ENCODE data around the gene POMT2.

POMT2 gene

GRCh38 chr14:77264466-77265186 is 56.1 kb downstream of the POMT2 start:
- DNase-seq, result no peak

DNA sequence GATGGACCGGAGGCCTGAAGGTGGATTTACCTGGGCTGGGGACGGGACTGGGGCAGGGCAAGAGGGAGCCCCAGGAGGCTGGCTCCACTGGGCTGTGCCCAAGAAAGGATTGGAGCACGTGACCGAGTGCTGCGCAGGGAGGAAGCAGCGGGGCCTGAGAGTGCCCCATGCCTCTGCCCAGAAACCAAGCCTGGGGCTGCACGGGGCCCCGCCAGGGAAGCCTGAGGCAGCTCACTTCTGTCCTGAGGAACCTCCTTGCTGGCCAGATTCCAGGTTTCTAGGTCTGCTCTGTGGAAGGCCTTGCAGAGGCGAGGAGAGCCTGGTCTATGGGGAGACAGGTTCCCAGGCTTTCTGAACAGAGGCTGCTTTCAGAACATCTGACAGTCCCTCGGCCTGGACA is 60.1 kb downstream of the POMT2 start:
- no peak for DNase-seq

- DNase-seq, result no peak
Observed at GRCh38 chr14:77260199-77260598, 60.5 kb downstream of the POMT2 start.

DNA sequence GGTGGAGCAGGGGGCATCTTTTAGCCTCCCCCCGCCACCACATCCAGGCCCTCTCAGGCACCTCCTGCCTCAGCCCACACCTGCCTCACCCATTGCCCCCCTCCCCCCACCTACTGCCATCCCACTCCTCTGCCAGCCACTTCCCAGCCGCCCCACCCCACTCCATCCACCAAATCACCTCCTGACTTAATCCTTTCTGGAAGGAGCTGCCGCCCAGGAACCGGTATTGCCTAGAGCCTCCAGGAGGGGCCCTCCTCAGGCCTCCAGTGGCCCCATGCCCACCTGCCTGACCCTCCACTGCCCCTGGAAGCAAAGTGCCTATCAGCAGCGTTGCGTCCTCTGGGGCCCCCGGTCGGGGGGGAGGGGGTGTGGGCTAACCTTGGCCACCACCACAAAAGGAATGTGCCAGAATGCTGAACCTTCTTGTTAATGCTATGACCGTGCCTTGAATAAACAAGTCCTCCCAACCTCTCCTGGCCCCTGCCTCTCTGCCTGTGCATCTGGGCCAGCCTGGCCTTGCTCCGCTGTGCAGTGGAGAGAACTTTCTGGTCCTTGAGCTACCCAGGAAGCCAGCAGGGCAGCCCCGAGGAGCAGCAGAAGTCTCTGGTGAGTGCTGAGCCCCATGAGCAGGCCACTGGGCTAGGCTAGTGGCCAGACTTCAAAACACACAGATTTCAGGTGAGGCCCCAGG is 61.5 kb downstream of the POMT2 start:
- DNase-seq, result no peak

- DNase-seq, result no peak
Observed at GRCh38 chr14:77258566-77258965, 62.1 kb downstream of the POMT2 start.

DNA sequence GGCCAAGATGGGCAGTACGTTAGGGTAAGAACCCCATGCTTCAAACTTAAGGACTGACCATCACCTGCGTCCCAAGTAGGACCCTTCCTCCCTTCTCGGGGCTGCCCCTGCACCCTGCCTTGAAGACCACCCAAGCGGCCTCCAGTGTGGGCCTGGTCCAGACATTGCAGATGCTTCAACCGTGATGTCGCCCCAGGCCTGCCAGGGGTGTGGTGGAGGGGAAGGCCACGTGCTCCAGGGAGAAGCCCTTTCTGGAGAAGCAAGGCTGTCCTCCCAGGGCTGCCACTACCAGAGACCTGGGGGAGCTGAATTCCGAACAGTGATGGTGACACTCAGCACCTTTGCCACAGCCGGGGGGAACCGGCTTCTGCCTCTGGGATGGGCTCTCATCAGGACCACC is 63.0 kb downstream of the POMT2 start:
- DNase-seq, result no peak

DNA sequence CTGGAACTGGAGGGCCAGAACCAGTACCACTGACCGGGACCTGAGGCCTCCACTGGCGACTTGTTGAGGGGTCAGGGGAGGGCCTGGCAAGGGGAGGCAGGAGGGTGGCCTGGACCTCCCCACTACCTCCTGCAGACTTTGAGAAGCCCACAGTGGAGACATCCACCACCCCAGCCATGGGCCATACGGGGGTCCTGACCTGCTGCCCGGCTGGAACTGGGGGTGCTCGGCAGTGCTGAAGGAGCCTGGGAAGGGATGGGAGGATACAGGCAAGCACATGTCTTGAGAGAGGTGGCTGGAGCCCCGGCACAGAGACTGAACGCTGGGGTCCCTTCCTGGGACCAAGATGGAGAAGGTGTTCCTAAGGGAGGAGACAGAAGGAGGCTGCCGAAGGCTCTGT is 64.0 kb downstream of the POMT2 start:
- no peak for DNase-seq

- no peak for DNase-seq
Observed at GRCh38 chr14:77253333-77254190, 67.1 kb downstream of the POMT2 start.

DNA sequence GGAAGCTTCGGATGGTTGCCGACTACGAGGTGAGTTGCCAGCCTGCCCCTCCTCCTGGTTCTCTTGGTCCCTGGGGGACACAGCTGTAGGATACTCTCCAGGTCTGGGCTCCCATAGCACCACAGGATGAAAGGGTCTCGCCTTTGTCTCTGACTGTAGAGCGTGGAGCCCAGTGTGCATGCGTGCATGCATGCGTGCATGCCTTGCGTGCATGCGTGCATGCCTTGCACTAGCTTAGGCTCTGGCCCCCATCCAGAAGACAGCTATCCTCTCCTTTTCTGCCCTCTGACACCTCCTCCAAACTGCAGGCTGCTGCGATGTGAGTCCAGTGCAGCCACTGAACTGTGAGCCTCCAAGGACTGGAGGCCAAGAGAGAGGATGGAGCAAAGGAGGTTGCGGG is 68.8 kb downstream of the POMT2 start:
- no peak for DNase-seq

DNA sequence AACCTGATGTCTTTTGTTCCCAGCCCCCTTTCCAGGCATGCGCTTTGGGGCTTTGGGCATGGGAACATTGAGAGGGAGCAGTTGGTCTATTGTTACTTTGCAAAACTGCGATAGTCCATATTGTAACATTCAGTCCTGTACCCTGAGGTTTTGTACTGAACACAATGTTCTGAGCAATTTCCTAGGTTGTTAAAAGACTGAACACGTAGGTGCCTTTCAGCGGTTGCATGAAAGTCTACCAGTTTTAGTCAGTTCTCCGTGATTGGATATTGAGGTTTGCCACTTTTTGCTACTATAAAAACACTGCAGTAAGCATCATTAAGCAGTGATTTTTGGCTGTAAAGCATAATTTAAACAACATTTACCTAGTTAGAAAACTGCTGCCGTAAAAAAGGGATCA is 69.8 kb downstream of the POMT2 start:
- DNase-seq, result no peak

DNA sequence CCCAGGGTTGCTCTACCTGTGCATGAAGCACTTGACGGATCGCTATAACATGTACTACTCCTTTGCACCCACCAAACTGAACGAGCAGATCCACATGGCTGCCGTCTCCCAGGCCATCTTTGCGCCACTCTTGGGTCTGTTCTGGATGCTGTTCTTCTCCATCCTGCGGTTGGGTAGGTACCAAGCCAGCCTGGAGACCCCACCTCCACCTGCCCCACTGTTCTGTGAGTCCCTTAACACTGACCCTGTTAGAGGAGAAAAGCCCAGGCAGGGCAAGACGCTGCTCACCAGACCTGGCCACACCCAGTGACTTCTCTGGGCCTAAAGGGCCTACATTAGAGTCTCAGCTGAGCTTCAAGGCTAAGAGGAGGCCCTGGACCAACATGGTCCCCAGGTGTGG is 71.4 kb downstream of the POMT2 start:
- no peak for DNase-seq

GRCh38 chr14:77248666-77249065 is 72.0 kb downstream of the POMT2 start:
- no peak for DNase-seq

DNA sequence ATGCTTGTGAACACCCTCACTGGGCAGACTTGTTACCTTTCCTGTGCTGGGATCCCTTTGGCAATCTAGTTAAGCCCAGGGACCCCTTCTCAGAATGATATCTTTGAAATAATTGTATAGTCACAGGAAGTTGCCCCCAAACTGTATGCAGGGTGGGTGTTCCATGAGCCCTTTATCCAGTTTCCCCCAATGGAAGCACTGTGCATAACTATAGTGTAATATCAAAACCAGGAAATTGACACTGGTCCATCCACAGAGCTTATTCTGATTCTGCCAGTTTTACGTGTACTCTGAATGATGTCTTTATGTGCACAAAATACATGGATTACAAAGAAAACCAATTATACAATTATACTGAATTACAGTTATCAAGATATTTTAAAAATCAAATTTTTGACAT is 73.9 kb downstream of the POMT2 start:
- DNase-seq, result no peak

DNA sequence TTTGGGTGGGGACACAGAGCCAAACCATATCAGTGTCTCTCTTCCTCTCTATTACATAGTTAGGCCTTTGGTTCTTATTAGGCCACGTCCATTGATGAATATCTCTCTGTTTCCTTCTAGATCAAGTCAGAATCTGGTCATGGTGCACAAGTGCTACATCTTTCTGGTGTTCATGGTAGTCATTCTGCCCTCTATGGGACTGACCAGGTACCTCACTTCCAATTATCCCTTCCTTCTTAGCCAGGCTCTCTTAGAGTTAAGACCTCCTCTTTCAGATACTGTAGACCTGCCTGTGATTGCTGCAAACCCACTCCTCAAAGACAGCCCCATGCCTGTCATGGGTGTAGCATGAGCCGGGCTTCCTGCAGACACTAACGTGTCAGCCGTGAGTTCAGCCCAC is 74.9 kb downstream of the POMT2 start:
- no peak for DNase-seq

DNA sequence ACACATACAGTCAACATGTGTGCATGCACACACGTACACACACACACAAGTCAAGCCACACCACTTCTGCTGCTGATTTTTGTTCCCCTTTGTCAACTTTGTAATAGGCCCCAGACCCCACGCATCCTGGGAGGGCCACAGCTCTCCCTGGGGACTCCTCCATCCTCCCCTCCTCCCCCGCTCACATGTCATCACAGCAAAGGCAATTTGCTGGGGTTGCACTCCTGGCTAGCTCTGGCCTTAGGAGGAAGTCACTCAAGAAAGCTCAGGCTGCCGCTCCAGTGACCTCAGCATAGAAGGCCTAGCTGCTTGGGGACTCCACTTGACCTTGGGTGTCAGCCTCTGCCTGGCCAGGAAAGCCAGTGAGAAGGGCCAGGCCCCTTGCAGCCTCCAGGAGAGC is 76.8 kb downstream of the POMT2 start:
- DNase-seq, result no peak

- DNase-seq, result no peak
Observed at GRCh38 chr14:77242752-77243151, 77.9 kb downstream of the POMT2 start.

DNA sequence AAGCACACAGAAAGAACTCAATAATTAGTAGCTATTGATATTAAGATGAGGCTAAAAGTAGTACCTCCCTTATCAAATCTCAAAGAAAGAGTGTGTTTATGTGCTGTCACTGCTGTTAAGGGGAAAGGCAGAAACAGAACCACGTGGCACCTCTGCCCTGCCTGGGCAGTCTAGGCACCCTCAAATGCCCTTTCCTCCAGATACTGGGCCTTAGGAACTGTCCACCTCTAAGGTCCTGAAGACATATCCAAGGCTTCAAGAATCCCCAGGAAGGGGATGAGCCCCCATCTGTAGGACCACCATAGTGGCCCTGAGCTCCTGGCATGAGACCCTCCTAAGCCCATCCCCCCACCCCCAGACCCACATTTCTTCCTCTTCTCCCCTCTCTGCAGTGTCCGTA is 78.7 kb downstream of the POMT2 start:
- no peak for DNase-seq

GRCh38 chr14:77240336-77240915 is 80.3 kb downstream of the POMT2 start:
- no peak for DNase-seq

DNA sequence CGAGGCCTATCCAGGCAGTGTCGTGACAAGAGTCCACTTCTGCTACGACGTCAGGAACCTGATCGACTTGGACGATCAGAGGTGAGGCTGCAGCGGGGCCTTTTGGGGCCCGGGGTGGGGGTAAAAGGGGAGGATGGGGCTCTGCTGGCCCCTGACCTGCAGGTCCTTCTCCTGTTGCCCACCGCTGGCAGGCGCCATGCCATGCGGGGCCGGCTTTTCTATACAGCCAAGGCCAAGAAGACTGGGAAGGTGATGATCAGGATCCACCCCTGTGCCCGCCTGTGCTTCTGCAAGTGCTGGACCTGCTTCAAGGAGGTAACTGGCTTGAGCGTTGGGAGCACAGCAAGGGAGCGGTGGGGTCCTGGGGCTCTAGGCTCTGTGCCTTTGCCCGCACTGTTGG is 81.3 kb downstream of the POMT2 start:
- DNase-seq, result no peak

- DNase-seq, result no peak
Observed at GRCh38 chr14:77238996-77239395, 81.7 kb downstream of the POMT2 start.

- no peak for DNase-seq
Observed at GRCh38 chr14:77238356-77238755, 82.3 kb downstream of the POMT2 start.

DNA sequence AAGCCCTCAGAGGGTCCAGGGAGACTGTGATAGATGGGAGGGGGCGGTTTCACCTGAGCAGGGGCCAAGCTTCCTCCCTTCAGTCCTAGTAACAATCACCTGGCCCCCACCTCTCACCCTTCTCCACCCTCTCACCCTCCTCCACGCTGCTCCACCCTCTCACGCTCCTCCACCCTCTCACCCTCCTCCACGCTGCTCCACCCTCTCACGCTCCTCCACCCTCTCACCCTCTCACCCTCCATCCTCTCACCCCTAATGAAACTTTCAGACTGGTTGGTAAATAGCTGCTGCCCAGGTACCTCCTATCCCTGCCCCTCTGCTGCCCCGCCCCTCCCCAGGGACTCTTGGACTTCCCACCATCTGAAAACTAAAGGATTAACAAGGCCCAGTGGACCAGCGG is 83.9 kb downstream of the POMT2 start:
- no peak for DNase-seq

- no peak for DNase-seq
Observed at GRCh38 chr14:77231721-77232120, 89.0 kb downstream of the POMT2 start.

Measured in central memory CD4-positive, alpha-beta T cell (primary cell).